Activated T-cell treated with anti-CD3 and anti-CD28 coated beads, Interleukin-2, amount 50 U/mL, for 24 hours (primary cell): Measurements from ENCODE around the gene AIRE.
"Not testable (repeated sequence)": the region's sequence is repeated elsewhere in the genome, so short reads cannot be mapped to it uniquely, and the experiment has no call there.

ENCODE experiments used
- DNase-seq: peaks from one replicate; pipeline ENCODE4 v3.0.0-alpha.2; 2020
- H3K27ac Mint-ChIP-seq: 2 replicates; pipeline ENCODE4 v1.8.0; 2020; ENCODE audit warnings: mild to moderate bottlenecking, mixed read lengths
- H3K27me3 Mint-ChIP-seq: 2 replicates; pipeline ENCODE4 v1.8.0; 2020; ENCODE audit warnings: mixed read lengths
- H3K36me3 Mint-ChIP-seq: 2 replicates; pipeline ENCODE4 v1.8.0; 2020; ENCODE audit warnings: low read depth, mixed read lengths
- H3K4me1 Mint-ChIP-seq: 2 replicates; pipeline ENCODE4 v1.8.0; 2020; ENCODE audit warnings: low read depth, mixed read lengths
- H3K4me3 Mint-ChIP-seq: 2 replicates; pipeline ENCODE4 v1.8.0; 2020; ENCODE audit warnings: mild to moderate bottlenecking, moderate library complexity, mixed read lengths
- H3K9me3 Mint-ChIP-seq: 2 replicates; pipeline ENCODE4 v1.8.0; 2020; ENCODE audit warnings: mixed read lengths

AIRE gene

GRCh38 chr21:44294391-44295162 is 8.9 kb downstream of the AIRE start:
- H3K4me1 Mint-ChIP-seq, result peaks cover 25% of the 10 kb centered on the region
- no peaks in the 10 kb centered on the region for H3K27me3 Mint-ChIP-seq
- no peak overlapping the region for H3K4me3 Mint-ChIP-seq
- DNase-seq, result no peak
- H3K9me3 Mint-ChIP-seq, result no peaks in the 10 kb centered on the region
- no peak overlapping the region for H3K27ac Mint-ChIP-seq
- no peaks in the 10 kb centered on the region for H3K36me3 Mint-ChIP-seq

GRCh38 chr21:44295163-44295573 is 9.5 kb downstream of the AIRE start:
- DNase-seq, result no peak
- Mint-ChIP-seq H3K9me3 (no peaks in the 10 kb centered on the region), H3K36me3 (no peaks in the 10 kb centered on the region), H3K27ac (peak overlapping the region; percentile 59), H3K27me3 (no peaks in the 10 kb centered on the region), H3K4me3 (no peak overlapping the region), H3K4me1 (peaks cover 25% of the 10 kb centered on the region)

- DNase-seq, result no peak
- no peaks in the 10 kb centered on the region for H3K9me3 Mint-ChIP-seq
- no peak overlapping the region for H3K4me3 Mint-ChIP-seq
- peaks cover under 1% of the 10 kb centered on the region for H3K36me3 Mint-ChIP-seq
- no peaks in the 10 kb centered on the region for H3K27me3 Mint-ChIP-seq
- H3K27ac Mint-ChIP-seq, result no peak overlapping the region
- H3K4me1 Mint-ChIP-seq, result peaks cover 25% of the 10 kb centered on the region
Observed at GRCh38 chr21:44295646-44296045, 10.0 kb downstream of the AIRE start.

- Mint-ChIP-seq H3K4me1 (peaks cover 30% of the 10 kb centered on the region), H3K36me3 (peaks cover 3% of the 10 kb centered on the region), H3K4me3 (no peak overlapping the region)
Observed at GRCh38 chr21:44296103-44296519, 10.4 kb downstream of the AIRE start.

GRCh38 chr21:44296916-44297315 is 11.2 kb downstream of the AIRE start:
- H3K27me3 Mint-ChIP-seq, result no peaks in the 10 kb centered on the region
- peaks cover 7% of the 10 kb centered on the region for H3K36me3 Mint-ChIP-seq
- no peaks in the 10 kb centered on the region for H3K9me3 Mint-ChIP-seq
- H3K4me3 Mint-ChIP-seq, result no peak overlapping the region
- H3K27ac Mint-ChIP-seq, result no peak overlapping the region
- no peak for DNase-seq
- peaks cover 38% of the 10 kb centered on the region for H3K4me1 Mint-ChIP-seq

More at GRCh38 chr21:44296103-44296519, 10.4 kb downstream of the AIRE start:
- no peak overlapping the region for H3K27ac Mint-ChIP-seq
- no peaks in the 10 kb centered on the region for H3K27me3 Mint-ChIP-seq
- H3K9me3 Mint-ChIP-seq, result no peaks in the 10 kb centered on the region
- DNase-seq, result no peak

GRCh38 chr21:44297525-44298290 is 12.0 kb downstream of the AIRE start:
- H3K4me1 Mint-ChIP-seq, result peaks cover 45% of the 10 kb centered on the region
- DNase-seq, result peak; percentile 84
- peak overlapping the region; percentile 67 for H3K27ac Mint-ChIP-seq

GRCh38 chr21:44298301-44298700 is 12.6 kb downstream of the AIRE start:
- Mint-ChIP-seq H3K9me3 (no peaks in the 10 kb centered on the region), H3K27ac (peak overlapping the region; percentile 67), H3K27me3 (no peaks in the 10 kb centered on the region), H3K4me3 (peak overlapping the region; percentile 27), H3K36me3 (peaks cover 12% of the 10 kb centered on the region), H3K4me1 (peaks cover 47% of the 10 kb centered on the region)
- DNase-seq, result no peak

More at GRCh38 chr21:44297525-44298290, 12.0 kb downstream of the AIRE start:
- Mint-ChIP-seq H3K4me3 (peak overlapping the region; percentile 29), H3K9me3 (no peaks in the 10 kb centered on the region), H3K27me3 (no peaks in the 10 kb centered on the region), H3K36me3 (peaks cover 12% of the 10 kb centered on the region)

GRCh38 chr21:44299085-44299457 is 13.4 kb downstream of the AIRE start:
- no peak for DNase-seq
- H3K9me3 Mint-ChIP-seq, result no peaks in the 10 kb centered on the region
- H3K4me1 Mint-ChIP-seq, result peaks cover 53% of the 10 kb centered on the region
- H3K27ac Mint-ChIP-seq, result peak overlapping the region; percentile 95
- H3K36me3 Mint-ChIP-seq, result peaks cover 18% of the 10 kb centered on the region
- no peaks in the 10 kb centered on the region for H3K27me3 Mint-ChIP-seq
- H3K4me3 Mint-ChIP-seq, result peak overlapping the region; percentile 84

- H3K4me3 Mint-ChIP-seq, result peak within 1 kb of the TSS; percentile 84
- peak; percentile 80 for DNase-seq
- no peaks in the 10 kb centered on the region for H3K27me3 Mint-ChIP-seq
- peak within 1 kb of the TSS; percentile 95 for H3K27ac Mint-ChIP-seq
- peaks cover 18% of the 10 kb centered on the region for H3K36me3 Mint-ChIP-seq
- H3K4me1 Mint-ChIP-seq, result peaks cover 50% of the 10 kb centered on the region
- H3K9me3 Mint-ChIP-seq, result no peaks in the 10 kb centered on the region
Observed at GRCh38 chr21:44299458-44300261, 14.0 kb downstream of the AIRE start, which contains the start of gene PFKL. TSS of gene PFKL (plus strand) at chr21:44300053. CDS start at chr21:44300106, 53 bp downstream.

- Mint-ChIP-seq H3K27me3 (no peaks in the 10 kb centered on the region), H3K36me3 (peaks cover 19% of the 10 kb centered on the region), H3K4me1 (peaks cover 55% of the 10 kb centered on the region), H3K4me3 (peak overlapping the region; percentile 83), H3K27ac (peak overlapping the region; percentile 88), H3K9me3 (no peaks in the 10 kb centered on the region)
- DNase-seq, result peak; percentile 78
Observed at GRCh38 chr21:44300262-44300959, 14.7 kb downstream of the AIRE start.

- H3K9me3 Mint-ChIP-seq, result no peaks in the 10 kb centered on the region
- H3K4me1 Mint-ChIP-seq, result peaks cover 55% of the 10 kb centered on the region
- peak overlapping the region; percentile 83 for H3K4me3 Mint-ChIP-seq
- DNase-seq, result no peak
- peak overlapping the region; percentile 88 for H3K27ac Mint-ChIP-seq
- no peaks in the 10 kb centered on the region for H3K27me3 Mint-ChIP-seq
- peaks cover 19% of the 10 kb centered on the region for H3K36me3 Mint-ChIP-seq
Observed at GRCh38 chr21:44301141-44301540, 15.5 kb downstream of the AIRE start.

- no peak for DNase-seq
- Mint-ChIP-seq H3K4me1 (peaks cover 55% of the 10 kb centered on the region), H3K27me3 (no peaks in the 10 kb centered on the region), H3K4me3 (peak overlapping the region; percentile 83), H3K9me3 (no peaks in the 10 kb centered on the region), H3K36me3 (peaks cover 26% of the 10 kb centered on the region), H3K27ac (peak overlapping the region; percentile 71)
Observed at GRCh38 chr21:44301961-44302406, 16.3 kb downstream of the AIRE start.

- H3K27ac Mint-ChIP-seq, result peak overlapping the region; percentile 29
- peak overlapping the region; percentile 83 for H3K4me3 Mint-ChIP-seq
- peaks cover 51% of the 10 kb centered on the region for H3K4me1 Mint-ChIP-seq
- peaks cover 34% of the 10 kb centered on the region for H3K36me3 Mint-ChIP-seq
- not testable (repeated sequence) for H3K9me3 Mint-ChIP-seq, DNase-seq, H3K27me3 Mint-ChIP-seq
Observed at GRCh38 chr21:44302573-44303401, 17.1 kb downstream of the AIRE start.
